ENCODE measurements around the gene CAMTA1. TPM values are rescaled to one million over a fixed set of nuclear protein-coding genes. Genes with fewer than 3 reads are reported as not detected.

The CAMTA1 gene
- polyA plus RNA-seq, 1 of the 3 experiments (the other 2 are of a cell fraction) = 63.1 TPM

- TF ChIP-seq RAD21 (IDR thresholded peaks at IDR 0.05; ENCODE audit: low read length) = no peak
- no peak for TF ChIP-seq NFIC (IDR thresholded peaks at IDR 0.05; ENCODE audit: borderline replicate concordance)
- TF ChIP-seq RXRA (IDR thresholded peaks at IDR 0.05; ENCODE audit: borderline replicate concordance, low read depth) = no peak
- no peak for TF ChIP-seq CTCF (IDR thresholded peaks at IDR 0.05)
- no peak overlapping the region for H3K4me2 ChIP-seq
- H3K9me2 ChIP-seq = no peaks in the 10 kb centered on the region
- 0 out of 2 replicates have a peak, but pooled peaks cover 6% of the 10 kb centered on the region for H3K9me3 ChIP-seq
- 29% methylated on average over 2 of the region's 2 CpGs for WGBS (ENCODE audit: low lambda C conversion rate)
- no peak overlapping the region for H3K27ac ChIP-seq (ENCODE audit: low read depth in 2 of 2, low read length in 1 of 2)
- H4K20me1 ChIP-seq (ENCODE audit: insufficient read depth) = no peaks in the 10 kb centered on the region
- H3K4me3 ChIP-seq (ENCODE audit: low read depth in 2 of 2, low read length in 1 of 2) = no peak overlapping the region
- ChIA-PET CTCF (no interaction called here), POLR2A (no interaction called here)
- no peak overlapping the region for H3K9ac ChIP-seq
- no peaks in the 10 kb centered on the region for H3F3A ChIP-seq (replicated peaks; ENCODE audit: insufficient read depth)
- no peak overlapping the region for H2AFZ ChIP-seq (ENCODE audit: low read depth)
- DNase-seq = no peak
- no peaks in the 10 kb centered on the region for H3K4me1 ChIP-seq (ENCODE audit: control insufficient read depth in 1 of 2, insufficient read depth in 2 of 2, low read depth in 1 of 2, low read length in 1 of 2)
- no peaks in the 10 kb centered on the region for H3K27me3 ChIP-seq (ENCODE audit: insufficient read depth)
- H3K79me2 ChIP-seq (ENCODE audit: insufficient read depth) = no peaks in the 10 kb centered on the region
- no peaks in the 10 kb centered on the region for H3K36me3 ChIP-seq (replicated peaks in 1 of 2; ENCODE audit: control insufficient read depth in 1 of 2, insufficient read depth in 2 of 2, low read length in 1 of 2)
Observed at GRCh38 chr1:7032992-7033391, 247.7 kb downstream of the CAMTA1 start.

GRCh38 chr1:7036386-7036785 is 251.1 kb downstream of the CAMTA1 start:
- Histone ChIP-seq H3K9me2 (no peaks in the 10 kb centered on the region), H3F3A (replicated peaks; ENCODE audit: insufficient read depth) (no peaks in the 10 kb centered on the region), H3K27ac (ENCODE audit: low read depth in 2 of 2, low read length in 1 of 2) (no peak overlapping the region), H3K4me1 (ENCODE audit: control insufficient read depth in 1 of 2, insufficient read depth in 2 of 2, low read depth in 1 of 2, low read length in 1 of 2) (no peaks in the 10 kb centered on the region), H3K36me3 (replicated peaks in 1 of 2; ENCODE audit: control insufficient read depth in 1 of 2, insufficient read depth in 2 of 2, low read length in 1 of 2) (no peaks in the 10 kb centered on the region), H2AFZ (ENCODE audit: low read depth) (no peak overlapping the region), H3K9me3 (0 out of 2 replicates have a peak, but pooled peaks cover 6% of the 10 kb centered on the region), H4K20me1 (ENCODE audit: insufficient read depth) (no peaks in the 10 kb centered on the region), H3K27me3 (ENCODE audit: insufficient read depth) (no peaks in the 10 kb centered on the region), H3K4me2 (no peak overlapping the region), H3K79me2 (ENCODE audit: insufficient read depth) (no peaks in the 10 kb centered on the region), H3K4me3 (ENCODE audit: low read depth in 2 of 2, low read length in 1 of 2) (no peak overlapping the region), H3K9ac (no peak overlapping the region)
- POLR2A ChIA-PET = interaction anchor here (0.7 kb wide), 1 partner anchor 299 kb away, joined by 3 read pairs; no protein-coding TSS in a partner anchor
- CTCF ChIA-PET = interaction anchor here (0.9 to 2.0 kb wide), 4 partner anchors 11 to 315 kb away, joined by 3 to 7 read pairs (median 5); no protein-coding TSS in a partner anchor
- DNase-seq = no peak
- 73% methylated on average over 7 of the region's 8 CpGs for WGBS (ENCODE audit: low lambda C conversion rate)
- TF ChIP-seq RAD21 (IDR thresholded peaks at IDR 0.05; ENCODE audit: low read length) = no peak
- no peak for TF ChIP-seq CTCF (IDR thresholded peaks at IDR 0.05)
- TF ChIP-seq POLR2AphosphoS5 (IDR thresholded peaks at IDR 0.05; ENCODE audit: low read depth, low read length) = no peak
- TF ChIP-seq IRF3 (IDR thresholded peaks at IDR 0.05; ENCODE audit: low read depth, low read length) = no peak
- TF ChIP-seq CHD2 (IDR thresholded peaks at IDR 0.05; ENCODE audit: low read length, partially characterized antibody) = no peak
- TF ChIP-seq JUND (IDR thresholded peaks at IDR 0.05) = no peak
- no peak for TF ChIP-seq FOXM1 (IDR thresholded peaks at IDR 0.05; ENCODE audit: low read depth)
- TF ChIP-seq TCF12 (IDR thresholded peaks at IDR 0.05) = no peak
- TF ChIP-seq EP300 (IDR thresholded peaks at IDR 0.05; ENCODE audit: borderline replicate concordance in 1 of 2, low read depth in 1 of 2, low read length in 1 of 2) = no peak
- no peak for TF ChIP-seq SIN3A (IDR thresholded peaks at IDR 0.05; ENCODE audit: borderline replicate concordance, low read depth, low read length)
- no peak for TF ChIP-seq USF2 (IDR thresholded peaks at IDR 0.05; ENCODE audit: borderline replicate concordance, low read depth, low read length)
- no peak for TF ChIP-seq ELF1 (IDR thresholded peaks at IDR 0.05)
- TF ChIP-seq RXRA (IDR thresholded peaks at IDR 0.05; ENCODE audit: borderline replicate concordance, low read depth) = no peak
- TF ChIP-seq NFIC (IDR thresholded peaks at IDR 0.05; ENCODE audit: borderline replicate concordance) = no peak
- TF ChIP-seq ZBTB33 (IDR thresholded peaks at IDR 0.05; ENCODE audit: borderline replicate concordance, low read depth) = no peak
- no peak for TF ChIP-seq FOSL2 (IDR thresholded peaks at IDR 0.05; ENCODE audit: borderline replicate concordance, low read depth)
- no peak for TF ChIP-seq EZH2phosphoT487 (IDR thresholded peaks at IDR 0.05; ENCODE audit: borderline replicate concordance, low read depth)
